IMR-90 (cell line): ENCODE results near the gene IL13. TPM values are rescaled to one million over a fixed set of nuclear protein-coding genes. Genes with fewer than 3 reads are reported as not detected.

Experiments used
- ATAC-seq: fragments of 200-7000 bp; cut with Tn5 transposase; 2 replicates; pipeline ENCODE4 v1.9.1; 2020; ENCODE audit warnings: low read depth, mild to moderate bottlenecking, moderate library complexity
- BruUV-seq: library from RNA; stranded (reverse); fragments of 400-500 nt; replicated peaks from 2 replicates; lab custom pipeline; 2021; lab: Mats Ljungman, UMichigan
- CTCF ChIA-PET: fragments of 300-600 bp; formaldehyde crosslinking; extraction: SDS; loops from one replicate; lab custom pipeline; 2021; ENCODE audit warnings: antibody characterized with exemption; lab: Yijun Ruan, JAX
- POLR2A ChIA-PET: fragments of 300-600 bp; sonication (Branson Sonifier 250); formaldehyde crosslinking; loops from one replicate; lab custom pipeline; 2022; ENCODE audit warnings: antibody characterized with exemption; ENCODE audit not compliant: unreplicated experiment; lab: Charles Lee
- DNase-seq: peaks from one replicate; pipeline ENCODE4 v3.0.0; 2013
- H2AFZ ChIP-seq: replicated peaks from 2 replicates; pipeline ENCODE3; 2013; ENCODE audit warnings: low read length, mild to moderate bottlenecking; ENCODE audit not compliant: poor library complexity
- H2AK5ac ChIP-seq: 2 replicates; pipeline ENCODE4 v1.6.1; 2013; ENCODE audit warnings: low read depth, low read length, inconsistent platforms
- H2AK9ac ChIP-seq: replicated peaks from 2 replicates; pipeline ENCODE3; 2013; ENCODE audit warnings: mild to moderate bottlenecking, low read depth, low read length, moderate library complexity; ENCODE audit not compliant: poor library complexity
- H2BK120ac ChIP-seq: 2 replicates; pipeline ENCODE4 v1.6.1; 2013; ENCODE audit warnings: low read depth, low read length, inconsistent platforms
- H2BK15ac ChIP-seq: 3 replicates; pipeline ENCODE4 v1.6.1; 2013; ENCODE audit warnings: low read depth, low read length, inconsistent platforms
- H2BK20ac ChIP-seq: 2 replicates; pipeline ENCODE4 v1.6.1; 2013; ENCODE audit warnings: low read depth, mild to moderate bottlenecking, inconsistent platforms, low read length, moderate library complexity
- H2BK5ac ChIP-seq: 2 replicates; pipeline ENCODE4 v1.6.1; 2013; ENCODE audit warnings: mild to moderate bottlenecking, low read depth, low read length, inconsistent platforms; ENCODE audit not compliant: poor library complexity, severe bottlenecking
- H3K14ac ChIP-seq: replicated peaks from 2 replicates; pipeline ENCODE4 v1.6.1; 2013; ENCODE audit warnings: low read depth, low read length, inconsistent platforms
- H3K18ac ChIP-seq: 2 replicates; pipeline ENCODE4 v1.6.1; 2013; ENCODE audit warnings: low read depth, low read length, control low read depth
- H3K23ac ChIP-seq: 2 replicates; pipeline ENCODE4 v1.6.1; 2013; ENCODE audit warnings: low read depth, low read length, inconsistent platforms
- H3K27ac ChIP-seq: 2 replicates; pipeline ENCODE4 v1.5.1; 2013; ENCODE audit warnings: mild to moderate bottlenecking, control low read depth, low read length; ENCODE audit not compliant: insufficient read depth
- H3K27me3 ChIP-seq: 2 replicates; pipeline ENCODE4 v1.6.1; 2013; ENCODE audit warnings: low read length; ENCODE audit not compliant: control insufficient read depth, insufficient read depth
- H3K36me3 ChIP-seq: 2 replicates; pipeline ENCODE4 v1.6.1; 2013; ENCODE audit warnings: low read length, mixed read lengths; ENCODE audit not compliant: control insufficient read depth, insufficient read depth
- H3K4ac ChIP-seq: 2 replicates; pipeline ENCODE4 v1.6.1; 2013; ENCODE audit warnings: low read depth, low read length, inconsistent platforms
- H3K4me1 ChIP-seq: 2 replicates; pipeline ENCODE4 v1.6.1; 2013; ENCODE audit warnings: low read length, mixed read lengths; ENCODE audit not compliant: control insufficient read depth, insufficient read depth
- H3K4me2 ChIP-seq: 2 replicates; pipeline ENCODE4 v1.6.1; 2013; ENCODE audit warnings: low read depth, mild to moderate bottlenecking, control low read depth, low read length, moderate library complexity
- H3K4me3 ChIP-seq: 2 replicates; pipeline ENCODE4 v1.5.1; 2013; ENCODE audit warnings: low read depth, mild to moderate bottlenecking, control low read depth, low read length, moderate library complexity; ENCODE audit not compliant: insufficient read depth
- H3K56ac ChIP-seq: 2 replicates; pipeline ENCODE4 v1.6.1; 2013; ENCODE audit warnings: low read length, inconsistent platforms; ENCODE audit not compliant: insufficient read depth; ENCODE audit errors: extremely low read depth
- H3K79me1 ChIP-seq, 2 experiments: 2 replicates each; pipeline ENCODE4 v1.6.1; 2013; ENCODE audit warnings: low read length in 2 of 2, inconsistent platforms in 1 of 2, low read depth in 1 of 2
- H3K9ac ChIP-seq: 2 replicates; pipeline ENCODE4 v1.6.1; 2013; ENCODE audit warnings: low read depth, low read length, control low read depth
- H3K9me1 ChIP-seq: 2 replicates; pipeline ENCODE4 v1.6.1; 2013; ENCODE audit warnings: low read length, inconsistent platforms; ENCODE audit not compliant: insufficient read depth
- H3K9me3 ChIP-seq: 2 replicates; pipeline ENCODE4 v1.6.1; 2013; ENCODE audit warnings: low read length; ENCODE audit not compliant: control insufficient read depth, insufficient read depth
- H4K20me1 ChIP-seq: 2 replicates; pipeline ENCODE4 v1.6.1; 2013; ENCODE audit warnings: low read length, inconsistent platforms; ENCODE audit not compliant: insufficient read depth
- H4K5ac ChIP-seq: 2 replicates; pipeline ENCODE4 v1.6.1; 2013; ENCODE audit warnings: mild to moderate bottlenecking, low read depth, low read length, control low read depth
- H4K8ac ChIP-seq, 2 experiments: 2 replicates each; pipeline ENCODE4 v1.6.1; 2013; ENCODE audit warnings: low read depth in 2 of 2, low read length in 2 of 2, control low read depth in 1 of 2, inconsistent platforms in 1 of 2
- H4K91ac ChIP-seq: 2 replicates; pipeline ENCODE4 v1.6.1; 2013; ENCODE audit warnings: low read depth, low read length, inconsistent platforms; ENCODE audit not compliant: insufficient read depth
- BHLHE40 ChIP-seq: fragments of 150-350 bp; IDR thresholded peaks from 2 replicates; pipeline ENCODE4 v1.6.1; 2016; ENCODE audit warnings: mild to moderate bottlenecking, low read depth, low read length
- CEBPB ChIP-seq: IDR thresholded peaks from 2 replicates; pipeline ENCODE4 v1.6.1; 2012; ENCODE audit warnings: low read depth, low read length, improper control_type of control experiment
- CHD1 ChIP-seq: IDR thresholded peaks from 2 replicates; pipeline ENCODE4 v1.6.1; 2012; ENCODE audit warnings: low read depth, low read length, improper control_type of control experiment
- ELK1 ChIP-seq: fragments of 150-350 bp; IDR thresholded peaks from 2 replicates; pipeline ENCODE4 v1.6.1; 2016; ENCODE audit warnings: low read depth, mild to moderate bottlenecking, low read length, moderate library complexity, borderline replicate concordance
- MAZ ChIP-seq: IDR thresholded peaks from 2 replicates; pipeline ENCODE4 v1.6.1; 2012; ENCODE audit warnings: low read depth, mild to moderate bottlenecking, low read length, improper control_type of control experiment, moderate library complexity, borderline replicate concordance
- NFE2L2 ChIP-seq: fragments of 150-350 bp; IDR thresholded peaks from 2 replicates; pipeline ENCODE4 v1.6.1; 2016; ENCODE audit warnings: low read depth, mild to moderate bottlenecking, low read length
- POLR2A ChIP-seq: IDR thresholded peaks from 2 replicates; pipeline ENCODE4 v1.6.1; 2012; ENCODE audit warnings: mild to moderate bottlenecking, low read depth, low read length
- RCOR1 ChIP-seq: IDR thresholded peaks from 2 replicates; pipeline ENCODE4 v1.6.1; 2012; ENCODE audit warnings: mild to moderate bottlenecking, low read length, improper control_type of control experiment; ENCODE audit not compliant: insufficient replicate concordance
- RFX5 ChIP-seq: IDR thresholded peaks from 2 replicates; pipeline ENCODE4 v1.8.0; 2012; ENCODE audit warnings: low read depth, mild to moderate bottlenecking, low read length, moderate library complexity
- USF2 ChIP-seq: fragments of 150-350 bp; IDR thresholded peaks from 2 replicates; pipeline ENCODE4 v1.6.1; 2017; ENCODE audit warnings: mild to moderate bottlenecking, antibody characterized with exemption, low read length, low read depth
- WGBS, 2 experiments: methylation state at CpG; one replicate each; pipeline versions ENCODE4 v1.1.5 to v1.1.7; 2013; ENCODE audit warnings: missing lambda C conversion rate in 2 of 2; ENCODE audit not compliant: insufficient read length in 1 of 2; ENCODE audit errors: extremely low coverage in 2 of 2; 5-methylcytosine and 5-hydroxymethylcytosine counted together
- dilution Hi-C: fragments of 300-500 bp; cut with HindIII; formaldehyde crosslinking; loops from one replicate; pipeline ENCODE4 v1.14.3; 2018; ENCODE audit warnings: low sequenced_read_pairs; ENCODE audit not compliant: unreplicated experiment
- in situ Hi-C: fragments of 300-500 bp; cut with MboI; formaldehyde crosslinking; loops from 3 replicates; pipeline ENCODE4 v1.14.3; 2019; ENCODE audit warnings: low sequenced_read_pairs, inconsistent platforms, mixed read lengths
- intact Hi-C: fragments of 100-400 bp; cut with micrococcal nuclease; formaldehyde crosslinking; loops from 2 replicates; pipeline ENCODE4 v1.10.0; 2022
- polyA plus RNA-seq, 3 experiments: library from polyadenylated mRNA; depleted of rRNA; stranded (reverse); fragments of >200 nt; gene quantifications; 2 replicates each; pipeline ENCODE4 v1.2.3, GENCODE V29; 2012; ENCODE audit warnings: low replicate concordance in 1 of 3
- total RNA-seq: library from RNA; depleted of rRNA; stranded (reverse); fragments of >200 nt; gene quantifications from 2 replicates; pipeline ENCODE4 v1.2.3, GENCODE V29; 2012

IL13 gene
- total and polyA plus RNA-seq, 2 of the 4 experiments (the other 2 are of a cell fraction): not detected

- peaks cover 18% of the 10 kb centered on the region for H3K4me1 ChIP-seq
- 0 out of 2 replicates have a peak overlapping the region, but pooled peaks have one; percentile 12 for H3K23ac ChIP-seq
- H2BK5ac ChIP-seq: peak overlapping the region; percentile 76
- intact Hi-C loops (no loop called here), dilution Hi-C loops (no loop called here), in situ Hi-C loops (no loop called here)
- no CpG with 5 or more reads among the region's 11 CpGs for WGBS, 2 experiments
- H3K4ac ChIP-seq: peak overlapping the region; percentile 51
- H3K14ac ChIP-seq: peak overlapping the region; percentile 44
- peak overlapping the region; percentile 94 for H2BK120ac ChIP-seq
- H3K18ac ChIP-seq: peak overlapping the region; percentile 21
- H4K8ac ChIP-seq: peak overlapping the region; percentile 45 to 73; a peak in 1 of 4 replicates
- peak overlapping the region; percentile 34; the same call in 1 of the 2 replicates for H4K5ac ChIP-seq
- no peaks in the 10 kb centered on the region for H4K20me1 ChIP-seq
- peak overlapping the region; percentile 88 for H2BK20ac ChIP-seq
- H2AK9ac ChIP-seq: no peak overlapping the region
- no peaks in the 10 kb centered on the region for H3K27me3 ChIP-seq
- peak overlapping the region; percentile 67 for H2AK5ac ChIP-seq
- DNase-seq (no peak), ATAC-seq (no peak)
- no peaks in the 10 kb centered on the region for H3K79me1 ChIP-seq
- no peaks in the 10 kb centered on the region for H3K9me3 ChIP-seq
- no peak overlapping the region for H3K9ac ChIP-seq
- no peak overlapping the region for H3K56ac ChIP-seq
- TF ChIP-seq CEBPB: no peak
- TF ChIP-seq BHLHE40: no peak
- no peak for TF ChIP-seq NFE2L2
- TF ChIP-seq CHD1: no peak
- no peak for TF ChIP-seq RFX5
- TF ChIP-seq USF2: no peak
- TF ChIP-seq RCOR1: no peak
- TF ChIP-seq ELK1: no peak
- TF ChIP-seq POLR2A: no peak
- TF ChIP-seq MAZ: no peak
- peak overlapping the region; percentile 77 for H4K91ac ChIP-seq
- BruUV-seq: no TSS peak
- no peak overlapping the region for H3K4me2 ChIP-seq
- no peak overlapping the region for H3K4me3 ChIP-seq
- H3K36me3 ChIP-seq: no peaks in the 10 kb centered on the region
- POLR2A ChIA-PET: no interaction called here
- CTCF ChIA-PET: interaction anchor here (1.0 kb wide), 1 partner anchor 10 kb away, joined by 3 read pairs; no protein-coding TSS in a partner anchor
- peak overlapping the region; percentile 9 for H2AFZ ChIP-seq
- peaks cover 25% of the 10 kb centered on the region for H3K9me1 ChIP-seq
- peak overlapping the region; percentile 97; the same call in 2 of the 3 replicates for H2BK15ac ChIP-seq
- no peak overlapping the region for H3K27ac ChIP-seq
Measured at GRCh38 chr5:132675936-132676689, 18.1 kb downstream of the IL13 start.
